ENCODE data around the gene NUP88.
A peak's percentile ranks its signal among the peaks of the same experiment; 100 is the strongest.

NUP88 gene

DNA sequence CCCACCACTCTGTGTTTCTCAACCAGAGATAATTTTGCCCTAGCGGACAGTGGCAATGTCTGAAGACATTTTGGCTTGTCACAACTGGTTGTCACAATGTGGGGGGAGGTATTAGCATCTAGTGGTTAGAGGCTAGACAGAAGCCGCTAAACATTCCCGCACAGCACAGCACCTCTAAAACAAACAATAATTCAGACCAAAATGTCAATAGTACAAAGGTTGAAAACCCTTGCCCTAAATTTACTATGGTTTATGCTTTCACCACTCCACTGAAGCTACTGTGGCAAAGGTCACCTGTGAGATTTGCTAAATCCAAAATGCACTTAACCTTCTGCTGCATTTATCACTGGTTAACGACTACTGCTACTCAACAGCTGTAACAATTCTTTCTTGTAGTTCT lies 14.1 kb downstream of the NUP88 start:
- H3K4me3 ChIP-seq (ENCODE audit: low read depth, low read length): no peak overlapping the region
- in situ Hi-C loops (cut with HindIII; ENCODE audit: low sequenced_read_pairs): no loop called here
- TF ChIP-seq CTCF (IDR thresholded peaks at IDR 0.05; ENCODE audit: low read depth, low read length, missing control alignments): no peak
- DNase-seq (ENCODE audit: low read depth): no peak

DNA sequence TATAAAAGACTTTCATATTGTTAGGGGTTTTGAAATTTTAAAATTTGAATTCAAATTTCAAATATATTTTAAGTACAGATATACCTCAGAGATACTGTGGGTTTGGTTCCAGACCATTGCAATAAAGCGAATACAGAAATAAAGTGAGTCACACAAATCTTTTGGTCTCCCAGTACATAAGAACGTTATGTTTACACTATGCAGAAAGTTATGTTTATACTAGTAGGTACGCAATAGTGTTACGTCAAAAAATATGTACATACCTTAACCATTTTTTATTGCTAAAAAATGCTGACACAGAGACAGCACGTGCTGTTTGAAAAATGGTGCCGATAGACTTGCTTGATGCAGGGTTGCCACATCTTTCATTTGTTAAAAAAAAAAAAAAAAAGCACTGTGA lies 19.7 kb downstream of the NUP88 start:
- in situ Hi-C loops (cut with HindIII; ENCODE audit: low sequenced_read_pairs): no loop called here
- DNase-seq (ENCODE audit: low read depth): no peak
- H3K4me3 ChIP-seq (ENCODE audit: low read depth, low read length): no peak overlapping the region
- no peak for TF ChIP-seq CTCF (IDR thresholded peaks at IDR 0.05; ENCODE audit: low read depth, low read length, missing control alignments)

- no peak for DNase-seq (ENCODE audit: low read depth)
- TF ChIP-seq CTCF (IDR thresholded peaks at IDR 0.05; ENCODE audit: low read depth, low read length, missing control alignments): no peak
- H3K4me3 ChIP-seq (ENCODE audit: low read depth, low read length): no peak overlapping the region
- in situ Hi-C loops (cut with HindIII; ENCODE audit: low sequenced_read_pairs): no loop called here
These were observed 22.9 kb downstream of the NUP88 start for GRCh38 chr17:5396612-5397011.

GRCh38 chr17:5391678-5392077 lies 27.8 kb downstream of the NUP88 start:
- in situ Hi-C loops (cut with HindIII; ENCODE audit: low sequenced_read_pairs): no loop called here
- DNase-seq (ENCODE audit: low read depth): no peak
- TF ChIP-seq CTCF (IDR thresholded peaks at IDR 0.05; ENCODE audit: low read depth, low read length, missing control alignments): no peak
- H3K4me3 ChIP-seq (ENCODE audit: low read depth, low read length): no peak overlapping the region

DNA sequence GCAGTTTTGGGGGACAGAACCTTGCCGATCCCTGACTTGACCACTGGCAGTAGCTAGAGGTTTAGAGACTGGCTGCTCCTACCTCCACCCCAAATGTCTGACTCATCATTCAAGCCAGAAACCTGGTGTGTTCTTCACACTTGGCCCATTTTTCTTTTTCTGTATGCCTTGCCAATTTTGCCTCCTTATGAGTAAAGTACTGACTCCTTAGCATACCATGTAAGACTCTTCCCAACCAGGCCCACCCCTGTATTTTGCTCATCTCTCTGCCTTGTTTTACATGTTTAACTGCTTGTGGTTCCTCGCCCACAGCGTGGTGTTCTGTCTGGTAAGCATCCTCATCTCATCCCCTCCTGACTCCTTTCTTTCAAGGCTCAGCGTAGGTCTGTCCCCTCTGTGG lies 37.9 kb downstream of the NUP88 start:
- peak; percentile 22 for DNase-seq (ENCODE audit: low read depth)
- in situ Hi-C loops (cut with HindIII; ENCODE audit: low sequenced_read_pairs): no loop called here
- TF ChIP-seq CTCF (IDR thresholded peaks at IDR 0.05; ENCODE audit: low read depth, low read length, missing control alignments): no peak
- no peak overlapping the region for H3K4me3 ChIP-seq (ENCODE audit: low read depth, low read length)

DNA sequence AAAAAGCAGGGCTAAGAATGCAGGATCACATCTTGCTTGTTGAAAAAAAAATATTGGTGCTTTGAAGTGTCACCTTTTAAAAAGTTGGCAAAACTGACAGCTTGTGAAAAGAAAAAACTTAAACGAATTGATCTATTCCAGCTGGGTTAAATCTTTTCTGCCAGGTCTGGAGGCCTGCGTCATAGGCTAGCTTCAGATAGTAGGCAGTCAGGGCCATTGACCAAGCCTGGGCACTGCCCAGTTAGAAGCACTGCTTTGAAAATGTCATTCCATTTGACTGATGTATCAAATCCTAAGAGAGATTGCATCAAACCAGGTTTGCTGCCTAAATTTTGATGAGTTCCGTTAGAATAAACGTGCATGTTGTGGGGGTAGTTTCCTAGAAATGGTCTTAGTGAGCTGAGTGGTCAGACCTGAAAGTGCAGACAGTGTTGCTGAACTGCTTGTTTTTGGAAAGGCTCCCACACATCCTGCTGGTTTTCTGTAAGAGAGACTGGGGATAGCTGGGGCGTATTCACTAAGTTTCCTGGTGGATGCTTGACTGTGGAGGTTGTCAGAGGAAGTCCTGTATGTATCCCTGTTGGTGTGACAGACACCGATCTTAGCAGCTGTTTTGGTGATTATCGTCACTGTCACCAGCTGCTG lies 38.8 kb downstream of the NUP88 start:
- in situ Hi-C loops (cut with HindIII; ENCODE audit: low sequenced_read_pairs): no loop called here
- no peak for TF ChIP-seq CTCF (IDR thresholded peaks at IDR 0.05; ENCODE audit: low read depth, low read length, missing control alignments)
- no peak for DNase-seq (ENCODE audit: low read depth)
- H3K4me3 ChIP-seq (ENCODE audit: low read depth, low read length): no peak overlapping the region

All from astrocyte of the cerebellum (primary cell).